Ammon's horn (tissue), 1 donor: Measurements from ENCODE around the gene SRGAP3.
A peak's percentile ranks its signal among the peaks of the same experiment; 100 is the strongest.

Source experiments
- DNase-seq: peaks from one replicate; pipeline ENCODE4 v3.0.0-alpha.2; 2016; ENCODE audit warnings: low spot score

SRGAP3 gene

GRCh38 chr3:9201266-9201665 lies 48.2 kb downstream of the SRGAP3 start:
- DNase-seq, result no peak

GRCh38 chr3:9199775-9200174 lies 49.7 kb downstream of the SRGAP3 start:
- no peak for DNase-seq

GRCh38 chr3:9198899-9199335 lies 50.5 kb downstream of the SRGAP3 start:
- DNase-seq, result peak; percentile 80

- DNase-seq, result no peak
Observed at GRCh38 chr3:9198261-9198660, 51.2 kb downstream of the SRGAP3 start.

- no peak for DNase-seq
Observed at GRCh38 chr3:9196020-9196419, 53.4 kb downstream of the SRGAP3 start.

- DNase-seq, result no peak
Observed at GRCh38 chr3:9195390-9195789, 54.1 kb downstream of the SRGAP3 start.

- DNase-seq, result no peak
Observed at GRCh38 chr3:9194509-9195184, 54.8 kb downstream of the SRGAP3 start.

- DNase-seq, result no peak
Observed at GRCh38 chr3:9193633-9194195, 55.7 kb downstream of the SRGAP3 start.

GRCh38 chr3:9193211-9193610 lies 56.2 kb downstream of the SRGAP3 start:
- no peak for DNase-seq

- no peak for DNase-seq
Observed at GRCh38 chr3:9192248-9193025, 57.0 kb downstream of the SRGAP3 start.

GRCh38 chr3:9190276-9190675 lies 59.2 kb downstream of the SRGAP3 start:
- DNase-seq, result no peak

- DNase-seq, result no peak
Observed at GRCh38 chr3:9188583-9188982, 60.9 kb downstream of the SRGAP3 start.

GRCh38 chr3:9185701-9186100 lies 63.7 kb downstream of the SRGAP3 start:
- no peak for DNase-seq

GRCh38 chr3:9185046-9185445 lies 64.4 kb downstream of the SRGAP3 start:
- no peak for DNase-seq

- no peak for DNase-seq
Observed at GRCh38 chr3:9184461-9184835, 65.0 kb downstream of the SRGAP3 start.

GRCh38 chr3:9183811-9184460 lies 65.5 kb downstream of the SRGAP3 start:
- DNase-seq, result peak; percentile 77

GRCh38 chr3:9183011-9183410 lies 66.4 kb downstream of the SRGAP3 start:
- DNase-seq, result peak; percentile 89

- DNase-seq, result peak; percentile 70
Observed at GRCh38 chr3:9180764-9181117, 68.7 kb downstream of the SRGAP3 start.

GRCh38 chr3:9179826-9180763 lies 69.4 kb downstream of the SRGAP3 start:
- DNase-seq, result peak; percentile 61

GRCh38 chr3:9178697-9179096 lies 70.7 kb downstream of the SRGAP3 start:
- no peak for DNase-seq

GRCh38 chr3:9175421-9175820 lies 74.0 kb downstream of the SRGAP3 start:
- no peak for DNase-seq

- no peak for DNase-seq
Observed at GRCh38 chr3:9173445-9173844, 76.0 kb downstream of the SRGAP3 start.
